TTC549 (cell line): Measurements from ENCODE around the gene TUSC7.

Experiments used
- FAIRE-seq: peaks from 2 replicates; lab custom pipeline; 2012; peaks lifted over from hg19 to GRCh38; lab: Jason Lieb, UNC

The TUSC7 gene

GRCh38 chr3:116709479-116709878 lies at the start of gene TUSC7:
Gene TUSC7, plus strand, starts transcription at chr3:116709779.
- no peak for FAIRE-seq

GRCh38 chr3:116661196-116661595 lies 48.4 kb upstream of the TUSC7 start:
- no peak for FAIRE-seq

- no peak for FAIRE-seq
Measured at GRCh38 chr3:116663161-116664110, 46.1 kb upstream of the TUSC7 start.

- FAIRE-seq: no peak
Measured at GRCh38 chr3:116667324-116667723, 42.3 kb upstream of the TUSC7 start.

- no peak for FAIRE-seq
Measured at GRCh38 chr3:116667791-116668190, 41.8 kb upstream of the TUSC7 start.

GRCh38 chr3:116669576-116669975 lies 40.0 kb upstream of the TUSC7 start:
- no peak for FAIRE-seq

GRCh38 chr3:116671151-116671550 lies 38.4 kb upstream of the TUSC7 start:
- no peak for FAIRE-seq

- FAIRE-seq: no peak
Measured at GRCh38 chr3:116678853-116679252, 30.7 kb upstream of the TUSC7 start.

GRCh38 chr3:116691041-116691440 lies 18.5 kb upstream of the TUSC7 start:
- no peak for FAIRE-seq

- no peak for FAIRE-seq
Measured at GRCh38 chr3:116701070-116701469, 8.5 kb upstream of the TUSC7 start.

GRCh38 chr3:116702334-116702733 lies 7.2 kb upstream of the TUSC7 start:
- FAIRE-seq: no peak

- no peak for FAIRE-seq
Measured at GRCh38 chr3:116707531-116707930, 2.0 kb upstream of the TUSC7 start.

GRCh38 chr3:116716490-116716889 lies 6.9 kb downstream of the TUSC7 start:
- no peak for FAIRE-seq

GRCh38 chr3:116717566-116717965 lies 8.0 kb downstream of the TUSC7 start:
- no peak for FAIRE-seq

GRCh38 chr3:116728454-116728853 lies 18.9 kb downstream of the TUSC7 start:
- no peak for FAIRE-seq

GRCh38 chr3:116734243-116734642 lies 24.7 kb downstream of the TUSC7 start:
- no peak for FAIRE-seq

GRCh38 chr3:116739678-116740077 lies 30.1 kb downstream of the TUSC7 start:
- no peak for FAIRE-seq

- no peak for FAIRE-seq
Measured at GRCh38 chr3:116740293-116740692, 30.7 kb downstream of the TUSC7 start.

GRCh38 chr3:116741467-116741866 lies 31.9 kb downstream of the TUSC7 start:
- no peak for FAIRE-seq

- no peak for FAIRE-seq
Measured at GRCh38 chr3:116743062-116743461, 33.5 kb downstream of the TUSC7 start.

GRCh38 chr3:116749388-116749787 lies 39.8 kb downstream of the TUSC7 start:
- no peak for FAIRE-seq

GRCh38 chr3:116757315-116757714 lies 47.7 kb downstream of the TUSC7 start:
- no peak for FAIRE-seq

GRCh38 chr3:116759316-116759715 lies 49.7 kb downstream of the TUSC7 start:
- FAIRE-seq: no peak
